Caco-2 (cell line): ENCODE measurements around the gene TMEM59L. TPM values are rescaled to one million over a fixed set of nuclear protein-coding genes. Genes with fewer than 3 reads are reported as not detected.

Source experiments
- BruUV-seq: library from RNA; stranded (reverse); fragments of 400-500 nt; replicated peaks from 2 replicates; lab custom pipeline; 2021; lab: Mats Ljungman, UMichigan
- CTCF ChIA-PET: fragments of 300-600 bp; sonication (Branson Sonifier 250); formaldehyde crosslinking; loops from one replicate; lab custom pipeline; 2022; ENCODE audit warnings: antibody characterized with exemption; lab: Charles Lee
- POLR2A ChIA-PET: fragments of 300-600 bp; sonication (Branson Sonifier 250); formaldehyde crosslinking; loops from one replicate; lab custom pipeline; 2022; ENCODE audit warnings: antibody characterized with exemption; lab: Charles Lee
- DNase-seq, 2 experiments: peaks; one replicate each; pipeline versions ENCODE4 v3.0.0 to v3.0.0-alpha.2; 2020 to 2022
- H3K27me3 ChIP-seq: replicated peaks from 2 replicates; pipeline ENCODE4 v1.6.0; 2011; ENCODE audit warnings: low read length; ENCODE audit not compliant: control insufficient read depth, insufficient read depth
- H3K36me3 ChIP-seq: 2 replicates; pipeline ENCODE4 v1.5.1; 2011; ENCODE audit warnings: low read length; ENCODE audit not compliant: control insufficient read depth, insufficient read depth
- H3K4me1 ChIP-seq: fragments of 250-450 bp; sonication (Bioruptor Pico); 2 replicates; pipeline ENCODE4 v1.5.1; 2020; ENCODE audit warnings: mild to moderate bottlenecking
- H3K4me3 ChIP-seq: 2 replicates; pipeline ENCODE4 v1.5.1; 2011; ENCODE audit warnings: low read depth, mild to moderate bottlenecking, control low read depth, low read length
- H3K9me3 ChIP-seq: fragments of 250-450 bp; sonication (Bioruptor Pico); 2 replicates; pipeline ENCODE4 v1.5.1; 2020; ENCODE audit warnings: mild to moderate bottlenecking, moderate library complexity
- H3K27ac Mint-ChIP-seq: one replicate; pipeline ENCODE4 v1.8.0; 2022; ENCODE audit warnings: mixed read lengths; ENCODE audit not compliant: unreplicated experiment
- H3K27me3 Mint-ChIP-seq: one replicate; pipeline ENCODE4 v1.8.0; 2022; ENCODE audit warnings: mixed read lengths; ENCODE audit not compliant: insufficient read depth, unreplicated experiment
- H3K36me3 Mint-ChIP-seq: one replicate; pipeline ENCODE4 v1.8.0; 2022; ENCODE audit warnings: mild to moderate bottlenecking, mixed read lengths; ENCODE audit not compliant: insufficient read depth, unreplicated experiment
- H3K4me1 Mint-ChIP-seq: one replicate; pipeline ENCODE4 v1.8.0; 2022; ENCODE audit warnings: low read depth, mixed read lengths; ENCODE audit not compliant: unreplicated experiment
- H3K4me3 Mint-ChIP-seq: one replicate; pipeline ENCODE4 v1.8.0; 2022; ENCODE audit warnings: mild to moderate bottlenecking, moderate library complexity, mixed read lengths; ENCODE audit not compliant: unreplicated experiment
- H3K9me3 Mint-ChIP-seq: one replicate; pipeline ENCODE4 v1.8.0; 2022; ENCODE audit warnings: mixed read lengths; ENCODE audit not compliant: unreplicated experiment
- intact Hi-C: fragments of 100-400 bp; cut with micrococcal nuclease; formaldehyde crosslinking; loops from one replicate; pipeline ENCODE4 v1.10.0; 2022; ENCODE audit not compliant: unreplicated experiment
- total RNA-seq: library from RNA; stranded (reverse); gene quantifications from 2 replicates; pipeline ENCODE4 v1.2.3, GENCODE V29; 2022
- TF ChIP-seq, protein P1 (sequence below), 2 experiments: fragments of 200-600 bp in 1 of 2; IDR thresholded peaks; 1 replicate in 1 of 2; 2 replicates in 1 of 2; pipeline versions ENCODE4 v1.5.1 to v1.8.0; 2011 to 2022; ENCODE audit warnings: antibody characterized with exemption in 1 of 2, control low read depth in 1 of 2, inconsistent platforms in 1 of 2, low read depth in 1 of 2, low read length in 1 of 2, mild to moderate bottlenecking in 1 of 2, moderate library complexity in 1 of 2; ENCODE audit not compliant: insufficient read depth in 1 of 2, severe bottlenecking in 1 of 2, unreplicated experiment in 1 of 2

Gene TMEM59L
- total RNA-seq, 1 experiment from 2014 or later: 0.25 TPM

DNA sequence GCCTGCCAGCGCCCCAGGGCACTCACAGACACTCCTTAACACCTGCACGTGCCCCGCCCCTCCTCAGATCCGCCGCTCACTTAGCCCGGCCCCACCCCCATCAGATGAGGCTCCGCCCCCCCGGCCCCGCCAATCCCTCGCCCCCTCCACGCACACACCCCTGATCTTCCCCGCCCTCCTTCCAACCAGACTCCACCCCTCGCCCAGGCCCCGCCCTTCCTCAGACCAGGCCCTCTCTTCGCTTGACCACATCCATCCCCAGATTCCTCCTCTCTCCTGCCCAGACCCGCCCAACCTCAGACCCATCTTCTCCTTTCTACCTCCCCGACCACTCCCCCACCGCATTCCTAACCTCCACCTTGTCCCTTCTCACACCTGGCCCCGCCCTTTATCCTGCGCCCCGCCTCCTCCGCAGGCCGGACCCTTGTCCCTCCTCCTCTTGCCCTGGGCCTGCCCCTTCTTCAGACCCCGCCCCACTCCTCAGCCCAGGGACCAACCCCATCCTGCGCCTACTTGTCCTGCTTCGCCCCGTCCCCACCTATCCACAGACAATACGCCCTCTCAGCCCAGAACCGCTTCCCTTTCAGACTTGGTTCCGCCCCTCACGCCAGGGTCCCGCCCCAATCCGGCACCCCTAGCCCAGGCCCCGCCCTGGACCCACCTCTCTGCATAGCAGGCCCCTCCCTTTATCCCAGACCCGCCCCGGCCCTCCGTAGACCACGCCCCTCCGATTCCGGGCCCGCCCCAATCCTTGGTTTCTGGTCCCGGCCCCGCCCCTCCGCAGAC is 23.7 kb downstream of the TMEM59L start:
- Mint-ChIP-seq H3K4me3 (peak overlapping the region; percentile 76), H3K9me3 (no peaks in the 10 kb centered on the region)

DNA sequence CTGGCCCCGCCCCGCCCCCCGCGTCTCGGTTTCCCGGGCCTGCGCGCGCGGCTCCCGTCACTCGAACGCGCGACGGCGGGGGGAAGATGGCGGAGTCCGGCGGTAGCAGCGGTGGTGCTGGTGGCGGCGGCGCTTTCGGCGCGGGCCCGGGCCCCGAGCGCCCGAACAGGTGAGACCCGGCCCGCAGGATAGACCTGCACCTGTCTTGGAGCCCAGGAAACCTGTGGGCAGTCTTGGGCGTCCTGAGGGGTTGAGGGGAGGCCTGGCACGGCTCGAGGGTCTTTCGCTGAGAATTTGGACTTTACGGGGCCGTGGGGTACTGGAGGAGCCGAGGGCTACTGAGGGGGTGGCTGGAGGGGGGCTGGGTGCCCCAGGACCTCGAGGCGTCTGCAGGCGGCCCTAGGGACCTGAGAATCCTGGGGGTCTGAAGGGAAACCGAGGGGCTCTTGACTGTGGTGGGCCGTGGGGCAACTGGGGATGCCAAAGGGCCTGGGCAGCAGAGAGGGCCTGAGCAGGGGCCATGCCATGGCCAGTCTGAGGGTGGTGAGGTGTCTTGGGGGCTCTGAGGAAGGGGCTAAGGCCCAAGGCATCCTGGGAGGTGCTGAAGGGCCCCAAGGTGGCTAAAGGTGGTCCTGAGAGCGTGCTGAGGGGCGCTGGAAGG is 24.4 kb downstream of the TMEM59L start, which contains the start of gene KLHL26:
TSS of gene KLHL26 (plus strand) at position 60 of the 661 bp plus-strand sequence. CDS start at position 87, 27 bp downstream.
- H3K4me3 Mint-ChIP-seq: peak within 1 kb of the TSS; percentile 76
- H3K4me1 Mint-ChIP-seq: peaks cover 15% of the 10 kb centered on the region
- ChIA-PET POLR2A (no interaction called here), CTCF (no interaction called here)
- BruUV-seq: no TSS peak
- no peak for DNase-seq
- H3K9me3 ChIP-seq: no peaks in the 10 kb centered on the region
- H3K27me3 ChIP-seq: no peaks in the 10 kb centered on the region
- peak within 1 kb of the TSS; percentile 69 for H3K27ac Mint-ChIP-seq
- H3K36me3 Mint-ChIP-seq: peaks cover 9% of the 10 kb centered on the region
- TF ChIP-seq, protein P1, sequence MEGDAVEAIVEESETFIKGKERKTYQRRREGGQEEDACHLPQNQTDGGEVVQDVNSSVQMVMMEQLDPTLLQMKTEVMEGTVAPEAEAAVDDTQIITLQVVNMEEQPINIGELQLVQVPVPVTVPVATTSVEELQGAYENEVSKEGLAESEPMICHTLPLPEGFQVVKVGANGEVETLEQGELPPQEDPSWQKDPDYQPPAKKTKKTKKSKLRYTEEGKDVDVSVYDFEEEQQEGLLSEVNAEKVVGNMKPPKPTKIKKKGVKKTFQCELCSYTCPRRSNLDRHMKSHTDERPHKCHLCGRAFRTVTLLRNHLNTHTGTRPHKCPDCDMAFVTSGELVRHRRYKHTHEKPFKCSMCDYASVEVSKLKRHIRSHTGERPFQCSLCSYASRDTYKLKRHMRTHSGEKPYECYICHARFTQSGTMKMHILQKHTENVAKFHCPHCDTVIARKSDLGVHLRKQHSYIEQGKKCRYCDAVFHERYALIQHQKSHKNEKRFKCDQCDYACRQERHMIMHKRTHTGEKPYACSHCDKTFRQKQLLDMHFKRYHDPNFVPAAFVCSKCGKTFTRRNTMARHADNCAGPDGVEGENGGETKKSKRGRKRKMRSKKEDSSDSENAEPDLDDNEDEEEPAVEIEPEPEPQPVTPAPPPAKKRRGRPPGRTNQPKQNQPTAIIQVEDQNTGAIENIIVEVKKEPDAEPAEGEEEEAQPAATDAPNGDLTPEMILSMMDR (IDR thresholded peaks at IDR 0.05; ENCODE audit: insufficient read depth in 1 of 2, low read depth in 1 of 2, low read length in 1 of 2, severe bottlenecking in 1 of 2, unreplicated experiment in 1 of 2): no peak
- H3K9me3 Mint-ChIP-seq: no peaks in the 10 kb centered on the region
- H3K4me3 ChIP-seq: peak within 1 kb of the TSS; percentile 98
- H3K36me3 ChIP-seq: no peaks in the 10 kb centered on the region
- H3K27me3 Mint-ChIP-seq: peaks cover 6% of the 10 kb centered on the region
- peaks cover 15% of the 10 kb centered on the region for H3K4me1 ChIP-seq
- intact Hi-C loops: loop anchor here (1.0 to 2.0 kb wide), 2 partner anchors 48 to 115 kb away; partner anchors contain the start of genes ELL and REX1BD

More for the DNA sequence above, 23.7 kb downstream of the TMEM59L start:
- Mint-ChIP-seq H3K4me1 (peaks cover 15% of the 10 kb centered on the region), H3K27ac (peak overlapping the region; percentile 69), H3K27me3 (peaks cover 6% of the 10 kb centered on the region), H3K36me3 (peaks cover 9% of the 10 kb centered on the region)
- Histone ChIP-seq H3K4me1 (peaks cover 15% of the 10 kb centered on the region), H3K27me3 (no peaks in the 10 kb centered on the region), H3K4me3 (peak overlapping the region; percentile 98), H3K9me3 (no peaks in the 10 kb centered on the region), H3K36me3 (no peaks in the 10 kb centered on the region)
- ChIA-PET POLR2A (no interaction called here), CTCF (no interaction called here)
- intact Hi-C loops: loop anchor here (1.0 to 2.0 kb wide), 2 partner anchors 48 to 114 kb away; partner anchors contain the start of genes ELL and REX1BD
- TF ChIP-seq, protein P1 (IDR thresholded peaks at IDR 0.05; ENCODE audit: insufficient read depth in 1 of 2, low read depth in 1 of 2, low read length in 1 of 2, severe bottlenecking in 1 of 2, unreplicated experiment in 1 of 2): no peak
- peak; percentile 98 to 99 for DNase-seq
- BruUV-seq: no TSS peak
